GM20431 (cell line): ENCODE results near the gene WNT9A.
"Not testable (repeated sequence)": the region's sequence is repeated elsewhere in the genome, so short reads cannot be mapped to it uniquely, and the experiment has no call there.

Source experiments
- in situ Hi-C: fragments of 300-500 bp; cut with MseI, MboI; formaldehyde crosslinking; loops from one replicate; pipeline ENCODE4 v1.15.0; 2020; ENCODE audit warnings: low sequenced_read_pairs; ENCODE audit not compliant: unreplicated experiment

The WNT9A gene

GRCh38 chr1:227890451-227891222, 57.1 kb downstream of the WNT9A start:
- in situ Hi-C loops = no loop called here

GRCh38 chr1:227889863-227890405, 57.8 kb downstream of the WNT9A start:
- in situ Hi-C loops = no loop called here

GRCh38 chr1:227889047-227889862, 58.5 kb downstream of the WNT9A start:
- in situ Hi-C loops = no loop called here

- in situ Hi-C loops = no loop called here
Measured at GRCh38 chr1:227888404-227889046, 59.2 kb downstream of the WNT9A start.

DNA sequence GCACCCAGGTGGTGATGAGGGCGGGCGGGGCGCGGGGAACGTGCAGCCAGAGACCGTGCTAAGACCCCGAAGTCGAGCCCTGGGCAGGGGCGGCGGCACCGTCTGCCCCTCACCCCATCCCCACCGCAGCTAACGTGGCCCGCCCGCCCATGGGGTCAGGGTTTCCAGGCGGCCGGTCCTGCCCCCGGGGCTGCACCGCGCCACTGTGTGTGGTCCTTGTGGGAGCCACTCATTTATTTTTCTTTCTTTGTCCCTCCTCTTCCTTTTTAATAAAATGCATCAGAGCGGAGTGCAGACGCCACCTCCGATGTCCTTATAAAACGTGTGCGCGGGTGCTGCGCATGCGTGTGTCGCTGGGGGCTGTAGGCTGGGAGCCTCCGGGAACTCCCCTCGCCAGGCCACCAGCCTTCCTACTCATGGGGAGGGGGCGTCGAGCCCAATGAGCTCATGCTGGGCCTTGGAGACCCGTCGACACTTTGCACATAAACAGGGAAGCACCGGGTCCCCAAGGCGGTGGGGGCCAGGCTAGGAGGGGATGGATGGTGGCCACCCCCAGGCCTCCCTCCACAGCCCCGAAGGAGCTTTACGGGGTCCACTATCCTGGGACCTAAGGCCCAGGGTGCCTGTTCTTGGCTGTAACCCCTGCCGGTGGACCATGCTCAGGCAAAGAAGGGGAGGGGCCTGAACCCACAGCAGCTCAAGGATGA, 59.9 kb downstream of the WNT9A start:
- in situ Hi-C loops = no loop called here

DNA sequence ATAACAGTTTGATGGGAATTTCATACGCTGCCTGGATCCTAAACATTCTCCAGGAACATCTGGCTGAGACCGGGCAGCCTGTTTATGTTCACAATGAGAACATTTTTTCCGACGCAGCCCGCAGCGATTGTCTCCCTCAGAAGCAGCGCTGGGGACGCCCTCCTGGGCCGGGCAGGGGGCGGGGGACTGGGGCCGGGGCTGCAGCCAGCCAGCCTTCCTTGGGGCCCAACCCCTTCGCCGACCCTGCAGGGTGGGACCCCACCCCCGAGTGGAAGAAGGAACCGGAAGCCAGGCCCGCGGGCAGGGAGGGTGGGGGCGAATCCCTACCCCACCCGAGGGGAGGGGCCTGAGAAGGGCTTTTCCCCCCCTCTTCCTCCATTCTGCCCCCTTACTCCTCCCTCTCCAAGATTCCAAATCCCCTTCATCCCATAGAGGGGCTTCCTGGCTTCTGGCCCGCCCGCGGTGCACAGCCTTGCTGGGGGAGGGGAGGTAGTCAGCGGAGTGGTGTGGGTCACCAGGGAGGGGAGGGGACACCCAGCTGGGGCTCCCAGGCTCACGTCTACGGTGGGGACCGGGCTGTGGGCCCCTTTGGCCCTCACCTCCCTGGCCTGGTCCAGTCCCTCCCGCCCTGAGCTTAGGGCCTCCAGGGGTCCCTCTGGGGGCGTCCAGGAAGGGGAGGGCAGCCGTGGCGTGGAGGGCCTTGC, 60.6 kb downstream of the WNT9A start:
- in situ Hi-C loops = no loop called here

DNA sequence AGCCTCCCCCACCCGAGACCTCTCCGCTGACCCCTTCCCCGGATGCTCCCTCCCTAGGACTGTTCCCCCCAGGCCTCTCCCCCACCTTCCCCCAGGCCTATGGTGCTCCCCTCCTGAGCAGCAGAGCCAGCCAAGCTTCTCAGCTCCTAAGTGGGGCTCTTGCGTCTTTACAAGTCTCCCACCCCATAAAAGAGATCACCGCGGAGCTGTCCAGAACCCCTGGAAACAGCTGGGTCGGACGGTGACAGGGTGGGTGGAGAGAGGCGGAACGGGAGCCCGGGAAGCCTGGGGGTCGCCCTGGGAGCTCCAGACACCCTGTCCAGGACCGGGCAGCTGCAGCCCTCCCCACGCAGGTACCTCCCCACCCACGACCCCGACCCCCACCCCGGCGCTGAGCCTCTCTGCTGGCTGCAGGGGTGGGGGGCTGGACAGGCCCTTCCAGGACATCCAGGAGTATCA, 61.2 kb downstream of the WNT9A start:
- in situ Hi-C loops = no loop called here

DNA sequence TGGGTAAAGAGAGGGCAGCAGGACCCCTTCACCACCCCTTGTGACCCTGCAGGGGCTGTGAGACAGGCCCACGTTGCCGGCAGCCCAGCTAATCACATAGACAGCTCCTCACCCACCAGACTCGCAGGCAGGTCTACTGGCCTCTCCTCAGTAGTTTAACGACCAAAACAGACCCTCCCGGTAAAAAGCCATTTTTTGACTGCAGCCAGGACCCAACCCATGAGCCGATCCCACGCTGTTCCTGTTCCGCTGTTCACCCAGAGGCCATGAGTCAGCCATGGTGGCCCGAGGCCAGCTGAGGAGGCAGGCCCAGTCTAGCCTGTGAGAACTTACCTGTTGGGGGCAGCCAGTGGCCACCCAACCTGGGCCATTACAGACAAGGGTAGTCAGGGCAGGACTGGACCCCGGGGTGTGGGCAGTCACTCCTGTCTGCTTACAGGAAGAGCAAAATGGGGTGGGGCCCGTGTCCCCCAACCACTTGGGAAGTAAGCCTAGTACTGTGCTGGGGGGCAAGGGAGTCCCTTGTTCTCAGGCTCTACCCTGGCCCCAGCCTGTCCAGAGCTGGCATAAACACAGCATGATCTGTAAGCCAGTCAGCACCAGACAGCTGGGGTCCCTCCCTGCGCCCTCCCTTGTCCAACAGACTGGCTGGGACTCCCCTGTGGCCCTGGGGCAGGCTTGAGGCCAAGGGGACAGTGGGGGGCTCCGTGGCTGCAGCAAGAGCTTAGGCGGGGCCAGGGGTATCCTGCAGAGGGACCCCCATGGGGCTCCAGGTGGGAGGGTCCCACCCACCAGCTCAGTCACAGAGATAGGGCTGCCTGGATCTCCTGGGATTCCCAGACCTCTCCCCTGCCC, 61.9 kb downstream of the WNT9A start:
- in situ Hi-C loops = no loop called here

- in situ Hi-C loops = no loop called here
Measured at GRCh38 chr1:227885135-227885647, 62.5 kb downstream of the WNT9A start.

GRCh38 chr1:227884370-227885134, 63.2 kb downstream of the WNT9A start:
- in situ Hi-C loops = no loop called here

DNA sequence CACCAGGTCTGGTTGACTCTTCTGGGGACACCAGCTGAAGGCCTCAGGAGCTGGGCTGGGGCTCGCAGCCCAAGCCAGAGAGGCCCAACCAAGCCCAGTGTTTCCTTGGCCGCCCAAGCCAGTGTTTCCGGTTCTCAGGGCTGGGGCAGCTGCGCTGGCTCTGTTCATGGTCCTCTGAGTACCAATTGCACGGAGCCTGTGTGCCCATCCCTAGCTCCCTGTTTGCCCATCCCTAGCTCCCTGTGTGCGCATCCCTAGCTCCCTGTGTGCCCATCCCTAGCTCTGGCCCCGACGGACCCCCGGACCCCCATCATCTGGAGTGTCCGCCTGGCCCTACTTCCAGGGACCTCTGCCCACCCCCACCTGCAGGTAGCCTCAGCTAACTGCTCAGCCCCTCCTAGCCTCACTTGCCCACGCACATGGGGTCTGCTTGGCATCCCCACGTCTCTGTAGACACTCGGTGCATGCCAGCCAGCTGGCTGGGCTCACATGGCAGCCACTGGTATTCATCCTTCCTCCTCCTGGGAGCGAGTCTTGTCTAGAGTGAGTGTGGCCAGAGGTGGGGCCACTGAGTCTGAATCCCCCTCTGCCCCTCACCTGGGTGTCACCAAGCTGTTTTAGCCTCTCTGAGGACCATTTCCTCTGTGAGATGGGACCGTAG, 64.0 kb downstream of the WNT9A start:
- in situ Hi-C loops = no loop called here

- in situ Hi-C loops = no loop called here
Measured at GRCh38 chr1:227883073-227883520, 64.6 kb downstream of the WNT9A start.

DNA sequence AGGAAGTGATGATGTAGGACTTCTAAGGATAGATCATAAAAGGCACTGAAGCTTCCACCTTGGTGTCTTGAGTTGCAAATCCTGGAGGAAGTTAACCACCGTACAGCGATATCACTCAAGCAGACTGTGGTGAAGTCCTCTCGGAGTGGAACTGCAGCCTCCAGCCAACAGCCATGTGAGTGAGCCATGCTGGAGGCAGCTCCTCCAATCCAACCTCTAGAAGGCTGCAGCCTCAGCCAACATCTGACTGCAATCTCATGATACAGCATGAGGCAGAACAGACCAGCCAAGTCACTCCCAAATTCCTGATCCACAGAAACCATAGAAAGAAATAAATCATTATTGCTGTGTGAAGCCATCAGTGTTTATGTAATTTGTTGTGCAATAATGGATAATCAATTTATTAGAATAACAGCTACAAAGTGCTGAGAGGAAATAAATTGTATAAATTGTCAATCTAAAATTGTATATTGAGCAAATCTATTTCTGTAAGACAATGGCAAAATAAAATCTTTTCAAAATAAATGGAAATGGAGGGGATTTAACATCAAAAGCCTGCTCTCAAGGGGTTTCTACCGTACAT, 67.3 kb downstream of the WNT9A start:
- in situ Hi-C loops = no loop called here

GRCh38 chr1:227877810-227878209, 69.9 kb downstream of the WNT9A start:
- in situ Hi-C loops = not testable (repeated sequence)

DNA sequence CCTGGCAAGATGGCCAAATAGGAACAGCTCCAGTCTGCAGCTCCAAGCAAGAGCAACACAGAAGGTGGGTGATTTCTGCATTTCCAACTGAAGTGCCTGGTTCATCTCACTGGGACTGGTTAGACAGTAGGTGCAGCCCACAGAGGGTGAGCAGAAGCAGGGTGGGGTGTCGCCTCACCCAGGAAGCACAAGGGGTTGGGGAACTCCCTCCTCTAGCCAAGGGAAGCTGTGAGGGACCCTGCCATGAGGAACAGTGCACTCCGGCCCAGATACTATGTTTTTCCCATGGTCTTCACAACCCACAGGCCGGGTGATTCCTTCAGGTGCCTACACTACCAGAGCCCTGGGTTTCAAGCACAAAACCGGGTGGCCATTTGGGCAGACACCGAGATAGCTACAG, 75.8 kb downstream of the WNT9A start:
- in situ Hi-C loops = not testable (repeated sequence)

GRCh38 chr1:227870366-227870765, 77.4 kb downstream of the WNT9A start:
- in situ Hi-C loops = no loop called here
